Measurements from ENCODE around the gene RIMBP3C.

- no peak for TF ChIP-seq POLR2A (IDR thresholded peaks at IDR 0.05)
- TF ChIP-seq, protein P1, sequence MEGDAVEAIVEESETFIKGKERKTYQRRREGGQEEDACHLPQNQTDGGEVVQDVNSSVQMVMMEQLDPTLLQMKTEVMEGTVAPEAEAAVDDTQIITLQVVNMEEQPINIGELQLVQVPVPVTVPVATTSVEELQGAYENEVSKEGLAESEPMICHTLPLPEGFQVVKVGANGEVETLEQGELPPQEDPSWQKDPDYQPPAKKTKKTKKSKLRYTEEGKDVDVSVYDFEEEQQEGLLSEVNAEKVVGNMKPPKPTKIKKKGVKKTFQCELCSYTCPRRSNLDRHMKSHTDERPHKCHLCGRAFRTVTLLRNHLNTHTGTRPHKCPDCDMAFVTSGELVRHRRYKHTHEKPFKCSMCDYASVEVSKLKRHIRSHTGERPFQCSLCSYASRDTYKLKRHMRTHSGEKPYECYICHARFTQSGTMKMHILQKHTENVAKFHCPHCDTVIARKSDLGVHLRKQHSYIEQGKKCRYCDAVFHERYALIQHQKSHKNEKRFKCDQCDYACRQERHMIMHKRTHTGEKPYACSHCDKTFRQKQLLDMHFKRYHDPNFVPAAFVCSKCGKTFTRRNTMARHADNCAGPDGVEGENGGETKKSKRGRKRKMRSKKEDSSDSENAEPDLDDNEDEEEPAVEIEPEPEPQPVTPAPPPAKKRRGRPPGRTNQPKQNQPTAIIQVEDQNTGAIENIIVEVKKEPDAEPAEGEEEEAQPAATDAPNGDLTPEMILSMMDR (IDR thresholded peaks at IDR 0.05), result no peak
Measured at GRCh38 chr22:21589396-21589795, 38.1 kb upstream of the RIMBP3C start.
